Mucosa of descending colon (tissue), 3 donors: Measurements from ENCODE around the gene ABCA4. TPM values are rescaled to one million over a fixed set of nuclear protein-coding genes. Genes with fewer than 3 reads are reported as not detected.

Source experiments
- ATAC-seq: fragments of 200-7000 bp; cut with Tn5 transposase; one replicate; pipeline ENCODE4 v1.9.1; 2020; ENCODE audit warnings: mild to moderate bottlenecking, moderate library complexity
- DNase-seq, 3 donors: peaks; one replicate each; pipeline ENCODE4 v3.0.0-alpha.2; 2020
- H3K36me3 ChIP-seq: fragments of 200-600 bp; one replicate; pipeline ENCODE4 v1.8.0; 2021; ENCODE audit warnings: low read depth, mild to moderate bottlenecking
- H3K4me1 ChIP-seq: fragments of 200-600 bp; one replicate; pipeline ENCODE4 v1.8.0; 2021; ENCODE audit warnings: low read depth, mild to moderate bottlenecking
- H3K4me3 ChIP-seq: fragments of 200-600 bp; one replicate; pipeline ENCODE4 v1.8.0; 2021; ENCODE audit warnings: mild to moderate bottlenecking
- H3K9me3 ChIP-seq: fragments of 200-600 bp; one replicate; pipeline ENCODE4 v1.8.0; 2021; ENCODE audit warnings: mild to moderate bottlenecking
- CTCF ChIP-seq: fragments of 200-600 bp; IDR thresholded peaks from one replicate; pipeline ENCODE4 v1.8.0; 2022; ENCODE audit warnings: antibody characterized with exemption, mild to moderate bottlenecking
- intact Hi-C, 2 donors: fragments of 100-400 bp; cut with DNase I in 1 of 2; cut with micrococcal nuclease in 1 of 2; formaldehyde crosslinking; loops; one replicate each; pipeline versions ENCODE4 v1.11.0 to v1.11.1; 2022; cut with DNase I, micrococcal nuclease
- total RNA-seq, 3 donors: library from RNA; stranded (reverse); fragmentation: NEBNext Ultra II Directional in 2 of 3; extraction: Animal tissue kit (Norgen Biotek cat#: 25700) in 2 of 3; gene quantifications; one replicate each; pipeline versions ENCODE4 v1.2.1 to v1.2.4, GENCODE V29; 2021 to 2023
- donor health status: DM: no; HTN: no; CAD: no; lungs with moderate emphysema.
- donor health status: DM: no; HTN: no; CAD: no.
- donor health status: DM: no; HTN: yes; CAD: no.

Gene ABCA4
- total RNA-seq, 3 donors from 2014 or later = 0.34 to 1.0 TPM; not detected in 1

- Histone ChIP-seq H3K9me3 (no peaks in the 10 kb centered on the region), H3K4me1 (no peaks in the 10 kb centered on the region), H3K36me3 (no peaks in the 10 kb centered on the region), H3K4me3 (no peak overlapping the region)
- TF ChIP-seq CTCF = no peak
- DNase-seq = no peak
- intact Hi-C loops = no loop called here
- ATAC-seq = peak; percentile 45
Observed at GRCh38 chr1:93964777-93965200, 156.2 kb downstream of the ABCA4 start.

DNA sequence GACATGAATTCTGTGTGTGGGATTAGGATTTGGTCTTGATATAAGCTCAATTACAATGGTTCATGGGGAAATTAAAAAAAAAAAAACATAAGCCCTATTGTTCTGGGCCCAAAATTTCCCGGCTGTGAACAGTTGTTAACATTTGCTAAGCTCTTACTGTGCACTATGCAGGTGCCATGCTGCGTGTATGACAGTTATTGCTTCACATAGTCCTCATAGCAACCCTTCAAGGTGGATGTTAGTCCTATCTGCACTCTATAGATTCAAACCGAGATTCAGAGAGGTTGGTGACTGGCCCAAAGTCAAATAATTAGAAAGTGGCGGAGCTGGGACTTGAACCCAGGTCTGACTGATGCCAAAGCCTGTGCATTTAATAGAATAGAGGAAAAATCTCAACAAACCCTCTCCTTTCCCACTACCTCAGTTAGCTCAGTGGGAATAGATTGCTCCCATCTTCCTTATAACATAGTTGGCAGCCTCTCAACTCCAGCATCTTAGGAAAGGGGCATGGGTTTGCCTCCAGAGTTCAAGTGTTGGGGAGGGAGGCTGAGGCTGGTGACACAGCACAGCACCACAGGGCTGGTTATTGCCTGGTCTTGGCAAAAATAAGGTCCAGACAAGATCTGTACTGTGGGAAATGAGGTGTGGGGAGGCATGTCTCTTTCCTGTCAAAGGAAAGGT is 156.7 kb downstream of the ABCA4 start:
- TF ChIP-seq CTCF = no peak
- no peaks in the 10 kb centered on the region for H3K9me3 ChIP-seq
- no peak overlapping the region for H3K4me3 ChIP-seq
- no peaks in the 10 kb centered on the region for H3K36me3 ChIP-seq
- ATAC-seq = no peak
- intact Hi-C loops = no loop called here
- H3K4me1 ChIP-seq = no peaks in the 10 kb centered on the region
- no peak for DNase-seq

GRCh38 chr1:93963585-93963984 is 157.4 kb downstream of the ABCA4 start:
- H3K9me3 ChIP-seq = no peaks in the 10 kb centered on the region
- no peak overlapping the region for H3K4me3 ChIP-seq
- H3K36me3 ChIP-seq = no peaks in the 10 kb centered on the region
- intact Hi-C loops = no loop called here
- DNase-seq (peak; percentile 41 to 56 (median 48)), ATAC-seq (peak; percentile 80)
- TF ChIP-seq CTCF = no peak
- no peaks in the 10 kb centered on the region for H3K4me1 ChIP-seq

DNA sequence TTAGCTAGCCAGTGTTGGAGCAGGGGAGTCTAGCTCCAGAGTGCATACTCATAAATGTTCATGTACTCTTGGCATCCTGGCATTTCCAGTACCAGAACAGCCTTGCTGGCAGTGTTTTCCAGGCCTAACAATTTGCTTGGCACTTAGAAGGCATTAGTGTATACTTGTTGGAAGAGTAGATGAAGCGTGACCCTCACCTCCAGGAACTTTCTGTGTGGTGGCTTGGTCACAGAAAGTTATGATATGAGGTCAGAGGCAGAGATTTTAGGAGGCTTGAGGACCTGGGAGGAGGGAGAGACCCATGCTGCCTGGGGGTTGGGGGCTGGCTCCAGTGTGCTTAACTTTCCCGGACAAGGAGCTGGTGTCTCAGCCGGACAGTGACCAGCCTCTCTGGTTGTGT is 159.0 kb downstream of the ABCA4 start:
- DNase-seq (no peak), ATAC-seq (no peak)
- Histone ChIP-seq H3K4me3 (no peak overlapping the region), H3K36me3 (no peaks in the 10 kb centered on the region), H3K9me3 (peaks cover under 1% of the 10 kb centered on the region), H3K4me1 (no peaks in the 10 kb centered on the region)
- no peak for TF ChIP-seq CTCF
- intact Hi-C loops = no loop called here

- Histone ChIP-seq H3K4me1 (no peaks in the 10 kb centered on the region), H3K36me3 (no peaks in the 10 kb centered on the region), H3K9me3 (peaks cover 5% of the 10 kb centered on the region), H3K4me3 (no peak overlapping the region)
- ATAC-seq (no peak), DNase-seq (no peak)
- intact Hi-C loops = no loop called here
- TF ChIP-seq CTCF = no peak
Observed at GRCh38 chr1:93961443-93961842, 159.5 kb downstream of the ABCA4 start.
